Mucosa of rectum (tissue), 2 donors: ENCODE data around the gene SPTSSB.

Source experiments
- H3K27ac ChIP-seq, 2 donors: one replicate each; pipeline ENCODE4 v1.7.0; 2013; ENCODE audit warnings: inconsistent platforms in 2 of 2, low read depth in 2 of 2, low read length in 2 of 2
- H3K27me3 ChIP-seq, 2 donors: one replicate each; pipeline ENCODE4 v1.7.0; 2013; ENCODE audit warnings: low read length in 2 of 2; ENCODE audit not compliant: control insufficient read depth in 2 of 2, insufficient read depth in 2 of 2
- H3K36me3 ChIP-seq, 2 donors: one replicate each; pipeline ENCODE4 v1.7.0; 2013; ENCODE audit warnings: low read length in 2 of 2; ENCODE audit not compliant: control insufficient read depth in 2 of 2, insufficient read depth in 2 of 2
- H3K4me1 ChIP-seq, 2 donors: one replicate each; pipeline ENCODE4 v1.7.0; 2013; ENCODE audit warnings: low read length in 2 of 2, mild to moderate bottlenecking in 1 of 2; ENCODE audit not compliant: control insufficient read depth in 2 of 2, insufficient read depth in 2 of 2
- H3K4me3 ChIP-seq, 2 donors: one replicate each; pipeline ENCODE4 v1.7.0; 2013; ENCODE audit warnings: low read length in 2 of 2
- H3K9ac ChIP-seq, 2 donors: one replicate each; pipeline ENCODE4 v1.7.0; 2013; ENCODE audit warnings: low read length in 2 of 2, low read depth in 1 of 2, mild to moderate bottlenecking in 1 of 2
- H3K9me3 ChIP-seq, 2 donors: one replicate each; pipeline ENCODE4 v1.7.0; 2013; ENCODE audit warnings: low read length in 2 of 2; ENCODE audit not compliant: control insufficient read depth in 2 of 2
- donor health status: healthy.
- donor health status: Normal muscosa, but diverticular disease.

SPTSSB gene

DNA sequence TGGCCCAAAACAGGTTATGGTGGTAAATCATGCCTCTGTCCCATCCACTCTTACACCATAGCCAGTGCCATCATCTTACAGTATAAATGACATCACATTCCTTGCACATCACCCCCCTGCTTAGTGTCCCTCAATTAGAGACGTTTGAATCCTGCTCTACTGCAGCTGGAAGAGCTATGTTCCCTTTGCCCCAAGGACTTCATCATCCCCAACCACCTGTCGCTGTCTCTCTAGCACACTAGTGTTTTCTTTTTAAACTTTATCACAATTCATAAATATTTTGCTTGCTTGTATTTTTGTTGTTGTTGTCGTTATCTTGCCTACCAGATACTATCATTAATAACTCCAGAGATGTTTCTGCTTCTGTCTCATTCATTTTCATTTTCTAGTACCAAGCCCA, 28.7 kb downstream of the SPTSSB start:
- no peaks in the 10 kb centered on the region for H3K27me3 ChIP-seq
- no peak overlapping the region for H3K27ac ChIP-seq
- no peak overlapping the region for H3K4me3 ChIP-seq
- H3K4me1 ChIP-seq, result no peaks in the 10 kb centered on the region
- H3K9me3 ChIP-seq, result no peaks in the 10 kb centered on the region
- H3K9ac ChIP-seq, result no peak overlapping the region
- H3K36me3 ChIP-seq, result no peaks in the 10 kb centered on the region

DNA sequence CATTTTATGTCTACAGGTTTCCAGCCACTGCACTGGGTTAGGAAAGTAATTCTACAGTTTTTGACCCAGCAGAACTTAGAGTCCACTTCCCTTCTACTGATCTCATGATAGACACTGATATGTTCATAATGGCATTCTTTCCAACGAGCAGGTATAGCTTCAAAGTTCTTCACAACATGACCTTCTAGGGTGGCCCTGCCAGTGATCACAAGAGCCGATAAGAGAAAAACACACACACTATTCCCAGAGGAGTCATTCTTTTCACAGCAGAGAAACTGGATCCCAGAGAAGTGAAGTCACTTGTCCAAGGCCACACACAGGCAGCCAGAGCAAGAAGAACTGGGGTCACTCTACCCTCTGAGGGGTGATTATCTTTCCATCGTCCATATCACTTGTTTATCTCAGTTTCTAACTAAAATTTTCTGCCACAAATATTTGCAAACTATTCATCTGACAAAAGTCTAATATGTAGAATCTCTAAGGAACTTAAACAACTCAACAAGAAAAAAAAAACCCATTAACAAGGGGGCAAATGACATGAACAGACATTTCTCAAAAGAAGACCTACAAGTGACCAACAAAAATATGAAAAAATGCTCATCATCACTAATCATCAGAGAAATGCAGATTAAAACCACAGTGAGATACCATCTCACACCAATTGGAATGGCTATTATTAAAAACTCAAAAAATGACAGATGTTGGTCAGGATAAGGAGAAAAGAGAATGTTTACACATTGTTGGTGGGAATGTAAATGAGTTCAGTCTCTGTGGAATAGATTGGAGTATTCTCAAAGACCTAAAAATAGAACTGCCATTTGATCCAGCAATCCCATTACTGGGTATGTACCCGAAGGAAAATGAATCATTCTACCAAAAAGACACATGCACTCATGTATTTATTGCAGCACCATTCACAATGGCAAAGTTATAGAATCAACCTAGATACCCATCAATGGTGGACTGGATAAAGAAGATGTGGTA, 31.5 kb downstream of the SPTSSB start:
- Histone ChIP-seq H3K9ac (no peak overlapping the region), H3K27ac (no peak overlapping the region), H3K27me3 (no peaks in the 10 kb centered on the region)

DNA sequence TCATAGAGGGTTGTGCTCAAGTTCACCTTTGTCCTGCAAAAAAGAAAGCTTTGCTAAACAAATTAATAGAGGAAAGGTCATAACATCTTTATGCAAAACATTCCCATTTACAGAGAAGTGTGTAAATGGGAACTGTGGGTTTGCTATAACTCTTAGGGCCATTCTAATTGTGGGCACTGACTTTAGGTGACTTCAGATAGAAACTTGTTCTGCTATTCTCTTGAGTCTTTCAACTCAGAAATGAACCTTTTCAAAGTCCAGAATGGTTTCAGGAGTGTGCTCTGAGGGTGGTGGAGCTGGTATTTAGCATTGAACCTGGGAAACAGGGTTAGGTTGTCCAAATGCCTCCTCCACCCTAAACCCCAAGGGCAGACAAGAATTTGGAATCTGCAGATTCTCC, 34.0 kb downstream of the SPTSSB start:
- Histone ChIP-seq H3K4me1 (no peaks in the 10 kb centered on the region), H3K27me3 (no peaks in the 10 kb centered on the region), H3K9ac (no peak overlapping the region), H3K4me3 (no peak overlapping the region), H3K27ac (no peak overlapping the region), H3K36me3 (no peaks in the 10 kb centered on the region), H3K9me3 (no peaks in the 10 kb centered on the region)

More for the DNA sequence above, 31.5 kb downstream of the SPTSSB start:
- Histone ChIP-seq H3K9me3 (no peaks in the 10 kb centered on the region), H3K36me3 (no peaks in the 10 kb centered on the region), H3K4me1 (no peaks in the 10 kb centered on the region), H3K4me3 (no peak overlapping the region)

DNA sequence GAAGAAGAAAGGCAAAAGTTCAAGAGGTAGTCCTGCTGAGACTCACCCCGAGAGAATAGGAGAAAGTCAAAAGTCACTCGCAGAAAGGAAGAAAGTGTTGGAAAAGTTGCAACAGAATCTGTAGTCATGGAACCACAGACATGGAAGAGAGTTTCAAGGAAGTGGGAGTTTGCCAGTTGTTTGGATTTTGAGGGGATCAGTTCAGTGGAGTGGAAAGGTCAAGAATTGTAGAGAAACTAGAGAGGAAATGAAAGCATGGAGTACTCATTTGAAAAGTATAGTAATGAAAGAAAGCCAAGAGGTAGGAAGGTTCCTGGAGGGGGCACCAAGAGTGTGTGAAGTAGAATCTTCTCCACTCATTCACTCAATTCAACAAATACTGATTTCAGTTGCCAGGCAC, 34.7 kb downstream of the SPTSSB start:
- Histone ChIP-seq H3K4me3 (no peak overlapping the region), H3K27ac (no peak overlapping the region), H3K4me1 (no peaks in the 10 kb centered on the region), H3K27me3 (no peaks in the 10 kb centered on the region), H3K9ac (no peak overlapping the region), H3K36me3 (no peaks in the 10 kb centered on the region), H3K9me3 (no peaks in the 10 kb centered on the region)

DNA sequence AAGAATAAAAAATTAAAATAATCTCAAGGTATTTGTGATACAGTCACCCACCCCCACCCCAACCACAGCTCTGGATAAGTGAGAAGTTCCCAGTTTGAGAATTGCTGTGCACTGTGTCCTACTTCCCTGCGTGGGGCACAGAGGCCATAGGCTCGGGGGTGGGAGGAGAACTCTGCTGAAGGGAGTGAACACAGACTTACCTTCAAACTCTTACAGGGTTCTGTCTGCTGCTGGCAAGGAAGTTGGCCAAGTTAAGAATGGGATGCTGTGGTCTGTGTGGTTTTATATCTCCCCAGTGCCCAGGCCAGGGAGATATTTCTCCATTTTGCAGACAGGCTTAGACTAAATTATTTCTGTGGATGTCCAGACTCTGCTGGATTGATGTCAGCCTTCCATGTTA, 37.6 kb downstream of the SPTSSB start:
- no peak overlapping the region for H3K27ac ChIP-seq
- H3K9me3 ChIP-seq, result no peaks in the 10 kb centered on the region
- H3K4me1 ChIP-seq, result no peaks in the 10 kb centered on the region
- no peak overlapping the region for H3K4me3 ChIP-seq
- no peak overlapping the region for H3K9ac ChIP-seq
- no peaks in the 10 kb centered on the region for H3K27me3 ChIP-seq
- H3K36me3 ChIP-seq, result no peaks in the 10 kb centered on the region

DNA sequence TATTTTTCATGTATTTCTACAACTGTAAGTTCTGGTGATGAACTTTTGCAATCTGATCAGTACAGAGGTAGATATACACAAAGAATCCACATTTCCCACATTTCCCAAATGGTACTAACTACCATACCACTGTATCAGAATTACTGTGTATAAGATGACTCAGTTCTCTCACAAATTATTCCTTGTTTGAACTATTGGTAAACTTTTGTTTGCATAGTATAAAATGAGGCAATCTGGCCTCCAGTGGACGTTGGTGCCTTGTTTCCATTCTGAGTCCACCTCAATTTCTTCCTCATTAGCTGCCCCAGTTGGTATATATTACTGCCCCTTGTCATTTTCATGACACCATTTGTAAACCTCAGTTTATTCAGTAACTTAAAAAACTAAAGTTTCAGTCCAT, 38.5 kb downstream of the SPTSSB start:
- Histone ChIP-seq H3K27me3 (no peaks in the 10 kb centered on the region), H3K9ac (no peak overlapping the region), H3K27ac (no peak overlapping the region), H3K36me3 (no peaks in the 10 kb centered on the region), H3K4me3 (no peak overlapping the region), H3K9me3 (no peaks in the 10 kb centered on the region), H3K4me1 (no peaks in the 10 kb centered on the region)

DNA sequence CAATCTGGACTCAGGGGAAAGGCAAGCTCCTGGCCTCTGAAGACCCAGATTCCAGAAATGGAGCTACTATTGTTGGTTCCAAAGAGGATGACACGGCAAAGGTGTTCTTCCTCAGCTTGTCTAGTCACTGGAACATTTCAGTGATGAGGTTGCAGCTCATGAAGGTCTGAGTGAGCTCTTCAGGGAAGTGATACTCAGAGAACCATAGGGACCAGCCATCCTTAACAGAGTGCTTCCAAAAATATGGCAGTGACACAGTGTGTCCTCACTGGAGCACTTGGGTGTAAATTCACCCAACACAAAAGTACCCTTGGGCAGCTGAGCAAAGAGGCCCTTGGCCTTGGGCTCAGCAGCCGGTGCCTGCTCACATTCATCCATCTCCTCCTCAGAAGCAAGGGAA, 46.3 kb downstream of the SPTSSB start:
- H3K9ac ChIP-seq, result no peak overlapping the region
- no peaks in the 10 kb centered on the region for H3K27me3 ChIP-seq
- no peak overlapping the region for H3K27ac ChIP-seq
- H3K4me3 ChIP-seq, result no peak overlapping the region
- no peaks in the 10 kb centered on the region for H3K9me3 ChIP-seq
- H3K4me1 ChIP-seq, result no peaks in the 10 kb centered on the region
- H3K36me3 ChIP-seq, result no peaks in the 10 kb centered on the region

DNA sequence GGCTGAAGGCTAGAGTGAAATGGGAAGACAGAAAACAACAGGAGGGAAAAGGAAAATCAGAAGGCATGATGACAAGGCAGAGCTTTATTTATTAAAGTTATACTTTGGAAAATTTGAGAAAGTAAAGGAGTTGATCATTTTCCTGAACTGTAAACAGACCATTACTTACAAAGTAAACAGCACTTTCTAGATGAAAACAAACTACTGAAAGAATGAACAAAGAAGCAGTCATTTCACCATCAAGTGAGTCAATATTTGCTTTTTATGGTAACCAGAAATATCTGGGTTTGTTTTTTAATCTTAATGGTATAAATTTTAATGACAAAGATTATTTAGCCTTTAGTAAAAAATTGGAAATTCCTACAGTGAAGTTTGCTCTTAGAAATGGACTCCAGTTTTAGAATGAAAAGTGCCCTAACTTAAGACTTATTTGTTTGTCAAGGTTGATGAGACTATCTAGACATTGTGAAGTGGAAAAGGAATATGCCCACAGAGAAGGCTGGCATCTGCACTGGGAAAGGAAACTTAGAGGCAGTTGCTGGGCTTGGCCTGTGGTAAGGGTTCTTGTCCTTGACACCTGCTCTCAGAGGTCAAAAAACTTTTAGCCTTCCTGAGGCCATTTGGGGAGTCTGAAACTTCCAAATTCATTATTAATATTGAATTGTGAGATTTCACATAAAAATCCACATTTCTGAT, 47.2 kb downstream of the SPTSSB start:
- no peak overlapping the region for H3K4me3 ChIP-seq
- H3K36me3 ChIP-seq, result no peaks in the 10 kb centered on the region
- no peaks in the 10 kb centered on the region for H3K4me1 ChIP-seq
- H3K9ac ChIP-seq, result no peak overlapping the region
- H3K27me3 ChIP-seq, result no peaks in the 10 kb centered on the region
- H3K9me3 ChIP-seq, result no peaks in the 10 kb centered on the region
- H3K27ac ChIP-seq, result no peak overlapping the region

DNA sequence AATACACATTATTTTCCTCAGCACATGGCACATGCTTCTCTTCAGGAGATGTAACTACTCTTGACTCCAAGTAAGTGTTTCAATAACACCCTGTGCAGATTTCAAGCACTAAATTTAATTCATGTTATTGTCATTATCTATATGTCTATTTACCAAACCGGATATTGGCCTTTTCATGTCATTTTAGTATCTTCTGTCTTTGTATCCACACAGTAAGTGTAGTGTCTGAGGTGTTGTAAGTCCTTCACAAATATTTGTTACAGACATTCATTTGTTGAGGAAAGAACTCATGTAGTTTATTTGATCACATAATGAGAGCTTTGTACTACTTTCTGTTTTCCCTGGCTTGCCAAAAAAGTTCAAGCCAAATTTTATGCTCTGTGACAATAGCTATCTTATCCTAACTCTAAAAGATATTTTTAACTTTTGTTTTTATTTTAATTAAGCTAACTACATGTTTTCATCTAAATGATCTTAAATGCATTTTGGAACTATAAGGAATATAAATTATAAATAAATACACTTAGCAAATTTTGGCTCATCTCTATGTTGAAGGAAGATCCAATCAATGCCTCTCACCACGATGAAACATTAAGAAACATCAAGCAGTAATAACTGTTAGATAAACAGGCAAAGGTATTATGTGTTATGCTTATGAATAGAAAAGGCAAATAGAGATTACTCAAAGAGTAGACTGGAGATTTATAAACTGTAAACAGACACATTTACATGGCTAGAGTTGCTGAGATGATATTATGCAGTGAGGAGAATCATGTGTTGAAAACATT, 48.3 kb downstream of the SPTSSB start:
- H3K9ac ChIP-seq, result no peak overlapping the region
- H3K36me3 ChIP-seq, result no peaks in the 10 kb centered on the region
- H3K27ac ChIP-seq, result no peak overlapping the region
- no peaks in the 10 kb centered on the region for H3K27me3 ChIP-seq
- no peaks in the 10 kb centered on the region for H3K9me3 ChIP-seq
- H3K4me1 ChIP-seq, result no peaks in the 10 kb centered on the region
- no peak overlapping the region for H3K4me3 ChIP-seq

DNA sequence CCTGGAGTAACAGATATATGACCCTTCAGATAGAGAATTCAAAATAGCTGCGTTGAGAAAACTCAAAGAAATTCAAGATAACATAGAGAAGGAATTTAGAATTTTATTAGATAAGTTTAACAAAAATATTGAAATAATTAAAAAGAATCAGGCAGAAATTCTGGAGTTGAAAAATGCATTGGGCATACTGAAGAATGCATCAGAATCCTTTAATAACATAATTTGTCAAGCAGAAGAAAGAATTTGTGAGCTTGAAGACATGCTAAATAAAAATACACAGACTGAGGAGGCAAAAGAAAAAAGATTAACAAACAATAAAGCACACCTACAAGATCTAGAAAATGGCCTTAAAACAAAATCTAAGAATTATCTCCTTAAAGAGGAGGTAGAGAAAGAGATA, 50.5 kb downstream of the SPTSSB start:
- Histone ChIP-seq H3K9ac (no peak overlapping the region), H3K27me3 (no peaks in the 10 kb centered on the region), H3K36me3 (no peaks in the 10 kb centered on the region), H3K27ac (no peak overlapping the region), H3K4me1 (peaks cover 0 to 4% of the 10 kb centered on the region in 2 donors), H3K9me3 (no peaks in the 10 kb centered on the region), H3K4me3 (no peak overlapping the region)
